K562 (cell line): Measurements from ENCODE around the gene CRCP. TPM values are rescaled to one million over a fixed set of nuclear protein-coding genes. Genes with fewer than 3 reads are reported as not detected.

Experiments used
- ARID1B ChIP-seq: fragments of 450-650 bp; IDR thresholded peaks from 2 replicates; pipeline ENCODE4 v1.6.1; 2016; ENCODE audit warnings: antibody characterized with exemption, mild to moderate bottlenecking, inconsistent platforms
- CSDE1 ChIP-seq, 2 experiments: fragments of 450-650 bp; IDR thresholded peaks; 2 replicates each; pipeline ENCODE4 v1.6.1; 2016; ENCODE audit warnings: mild to moderate bottlenecking in 1 of 2
- MBD2 ChIP-seq: sonication (generic); IDR thresholded peaks from 2 replicates; pipeline ENCODE4 v1.6.1; 2016; ENCODE audit warnings: low read depth, borderline replicate concordance
- MXI1 ChIP-seq: IDR thresholded peaks from 2 replicates; pipeline ENCODE4 v1.6.1; 2011; ENCODE audit warnings: low read depth, mild to moderate bottlenecking, improper control_type of control experiment, low read length
- MYBL2 ChIP-seq, 2 experiments: fragments of 450-650 bp in 1 of 2; sonication (generic) in 1 of 2; formaldehyde crosslinking in 1 of 2; IDR thresholded peaks; 2 replicates each; pipeline versions ENCODE4 v1.6.1 to v1.8.1; 2017 to 2022; ENCODE audit warnings: borderline replicate concordance in 1 of 2, inconsistent platforms in 1 of 2, low read depth in 1 of 2, mild to moderate bottlenecking in 1 of 2, missing genetic modification reagents in 1 of 2, moderate library complexity in 1 of 2
- PTBP1 ChIP-seq: fragments of 200-400 bp; formaldehyde crosslinking; IDR thresholded peaks from 2 replicates; pipeline ENCODE4 v1.6.1; 2017; ENCODE audit warnings: low read depth, low read length
- SMAD1 ChIP-seq: fragments of 150-350 bp; IDR thresholded peaks from 2 replicates; pipeline ENCODE4 v1.6.1; 2014; ENCODE audit warnings: low read length, low read depth; ENCODE audit not compliant: partially characterized antibody
- TCF3 ChIP-seq: sonication (generic); formaldehyde crosslinking; IDR thresholded peaks from 2 replicates; pipeline ENCODE4 v1.4.0; 2020; ENCODE audit warnings: mild to moderate bottlenecking, missing genetic modification reagents
- THRAP3 ChIP-seq: fragments of 450-650 bp; IDR thresholded peaks from 2 replicates; pipeline ENCODE4 v1.6.1; 2016; ENCODE audit warnings: mild to moderate bottlenecking, inconsistent platforms, borderline replicate concordance
- YY1 ChIP-seq, 3 experiments: IDR thresholded peaks; 2 replicates each; pipeline ENCODE4 v1.6.1; 2011; ENCODE audit warnings: low read length in 2 of 3, mild to moderate bottlenecking in 2 of 3, moderate library complexity in 2 of 3, borderline replicate concordance in 1 of 3, control low read depth in 1 of 3, low read depth in 1 of 3; ENCODE audit not compliant: insufficient read depth in 3 of 3, insufficient replicate concordance in 2 of 3, control insufficient read depth in 1 of 3, insufficient read length in 1 of 3; ENCODE audit errors: extremely low read depth in 1 of 3
- ZNF232 ChIP-seq: sonication (generic); formaldehyde crosslinking; IDR thresholded peaks from 2 replicates; pipeline ENCODE4 v1.8.0; 2022; ENCODE audit warnings: mild to moderate bottlenecking, missing genetic modification reagents
- ZNF384 ChIP-seq: IDR thresholded peaks from 2 replicates; pipeline ENCODE4 v1.6.1; 2012; ENCODE audit warnings: low read depth, low read length, improper control_type of control experiment
- ZNF444 ChIP-seq: fragments of 250-450 bp; sonication (Bioruptor Pico); IDR thresholded peaks from 2 replicates; pipeline ENCODE4 v1.4.0; 2020; ENCODE audit warnings: mild to moderate bottlenecking, moderate library complexity
- polyA plus RNA-seq, 8 experiments: library from polyadenylated mRNA; depleted of rRNA in 4 of 8; stranded (reverse) in 5 of 8; unstranded in 3 of 8; fragments of >200 nt; fragmentation: Nextera tagmentation in 2 of 8; fragmentation: Illumina TruSeq in 1 of 8; extraction: Ambion mirVana in 2 of 8; extraction: Trizol in 1 of 8; gene quantifications; 2 replicates each; pipeline versions ENCODE4 v1.2.1 to v1.2.3, GENCODE V29; 2011 to 2014; ENCODE audit warnings: inconsistent platforms in 1 of 8, missing spikeins in 1 of 8
- total RNA-seq, 7 experiments: library from RNA; depleted of rRNA in 6 of 7; stranded (reverse); fragments of >200 nt in 6 of 7; fragmentation: Illumina TruSeq in 2 of 7; extraction: Trizol in 2 of 7; gene quantifications; 2 replicates each; pipeline versions ENCODE4 v1.2.1 to v1.2.3, GENCODE V29; 2011 to 2021; ENCODE audit warnings: low replicate concordance in 1 of 7
- TF ChIP-seq, protein P1 (sequence below), 2 experiments: fragments of 450-650 bp; formaldehyde crosslinking in 1 of 2; IDR thresholded peaks; 2 replicates each; pipeline versions ENCODE4 v1.4.0 to v1.6.1; 2014 to 2020; ENCODE audit warnings: mild to moderate bottlenecking in 2 of 2, borderline replicate concordance in 1 of 2, low read depth in 1 of 2

Gene CRCP
- total and polyA plus RNA-seq, 9 of the 15 experiments (the other 6 are each of a cell fraction or from before 2014, with no cell fraction given): 22.1 to 58.3 (median 43.4) TPM

DNA sequence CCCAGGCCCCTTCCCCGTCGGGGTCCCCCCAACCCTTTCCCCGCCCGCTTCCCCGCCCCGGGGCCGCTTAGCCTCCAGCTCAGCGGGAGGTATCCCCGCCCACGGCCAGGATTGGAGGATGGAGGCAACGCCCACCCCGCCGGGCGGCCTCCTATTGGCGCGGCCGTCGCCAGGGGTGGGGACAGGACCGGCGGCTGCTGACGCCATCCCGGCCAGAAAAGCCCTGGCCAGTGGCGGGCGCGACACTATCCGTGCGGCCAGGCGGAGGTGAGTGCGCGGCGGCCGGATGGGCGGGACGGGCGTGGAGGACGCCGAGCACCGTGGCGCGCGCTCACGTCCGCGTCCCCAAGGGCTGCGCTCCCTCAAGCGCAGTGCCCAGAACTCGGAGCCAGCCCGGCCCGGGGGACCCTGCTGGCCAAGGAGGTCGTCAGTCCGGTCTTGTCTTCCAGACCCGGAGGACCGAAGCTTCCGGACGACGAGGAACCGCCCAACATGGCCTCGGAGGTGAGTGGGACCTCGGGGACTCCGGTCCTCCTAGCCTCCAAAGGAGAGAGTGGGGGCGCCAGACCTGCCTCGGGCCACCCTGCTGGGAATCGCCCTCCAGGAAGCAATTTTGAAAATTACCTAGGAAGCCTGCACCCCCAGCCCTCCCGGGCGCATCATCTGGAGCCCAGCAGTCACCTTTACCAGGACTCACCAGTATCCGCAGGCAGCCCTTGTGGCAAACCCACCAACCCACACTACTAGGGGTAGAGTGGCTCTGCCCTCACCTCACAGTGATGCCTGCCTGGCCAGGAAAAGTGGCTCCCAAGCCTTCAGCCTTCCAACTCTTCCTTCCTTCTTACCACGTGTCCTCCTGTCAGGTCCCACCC is 38.8 kb upstream of the CRCP start, which contains the start of gene ASL (continued):
- TF ChIP-seq, protein P1, sequence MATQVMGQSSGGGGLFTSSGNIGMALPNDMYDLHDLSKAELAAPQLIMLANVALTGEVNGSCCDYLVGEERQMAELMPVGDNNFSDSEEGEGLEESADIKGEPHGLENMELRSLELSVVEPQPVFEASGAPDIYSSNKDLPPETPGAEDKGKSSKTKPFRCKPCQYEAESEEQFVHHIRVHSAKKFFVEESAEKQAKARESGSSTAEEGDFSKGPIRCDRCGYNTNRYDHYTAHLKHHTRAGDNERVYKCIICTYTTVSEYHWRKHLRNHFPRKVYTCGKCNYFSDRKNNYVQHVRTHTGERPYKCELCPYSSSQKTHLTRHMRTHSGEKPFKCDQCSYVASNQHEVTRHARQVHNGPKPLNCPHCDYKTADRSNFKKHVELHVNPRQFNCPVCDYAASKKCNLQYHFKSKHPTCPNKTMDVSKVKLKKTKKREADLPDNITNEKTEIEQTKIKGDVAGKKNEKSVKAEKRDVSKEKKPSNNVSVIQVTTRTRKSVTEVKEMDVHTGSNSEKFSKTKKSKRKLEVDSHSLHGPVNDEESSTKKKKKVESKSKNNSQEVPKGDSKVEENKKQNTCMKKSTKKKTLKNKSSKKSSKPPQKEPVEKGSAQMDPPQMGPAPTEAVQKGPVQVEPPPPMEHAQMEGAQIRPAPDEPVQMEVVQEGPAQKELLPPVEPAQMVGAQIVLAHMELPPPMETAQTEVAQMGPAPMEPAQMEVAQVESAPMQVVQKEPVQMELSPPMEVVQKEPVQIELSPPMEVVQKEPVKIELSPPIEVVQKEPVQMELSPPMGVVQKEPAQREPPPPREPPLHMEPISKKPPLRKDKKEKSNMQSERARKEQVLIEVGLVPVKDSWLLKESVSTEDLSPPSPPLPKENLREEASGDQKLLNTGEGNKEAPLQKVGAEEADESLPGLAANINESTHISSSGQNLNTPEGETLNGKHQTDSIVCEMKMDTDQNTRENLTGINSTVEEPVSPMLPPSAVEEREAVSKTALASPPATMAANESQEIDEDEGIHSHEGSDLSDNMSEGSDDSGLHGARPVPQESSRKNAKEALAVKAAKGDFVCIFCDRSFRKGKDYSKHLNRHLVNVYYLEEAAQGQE (IDR thresholded peaks at IDR 0.05; ENCODE audit: borderline replicate concordance): no peak
- TF ChIP-seq, protein P1 (CRISPR knock-in tag; IDR thresholded peaks at IDR 0.05; ENCODE audit: low read depth): no peak
- peak; percentile 64 for TF ChIP-seq TCF3 (CRISPR knock-in tag)
- TF ChIP-seq CSDE1 (IDR thresholded peaks at IDR 0.05): no peak
- peak; percentile 75; the same call in 1 of the 2 replicates for TF ChIP-seq MBD2
- TF ChIP-seq MXI1: peak; percentile 91; the same call in 1 of the 2 replicates
- peak in 2 of 3 experiments; percentile 44 to 77 for TF ChIP-seq YY1 (IDR thresholded peaks at IDR 0.05; ENCODE audit: borderline replicate concordance in 1 of 3, control insufficient read depth in 1 of 3, extremely low read depth in 1 of 3, insufficient read depth in 3 of 3, insufficient read length in 1 of 3, insufficient replicate concordance in 2 of 3, low read depth in 1 of 3, low read length in 2 of 3)
- TF ChIP-seq PTBP1: no peak
- peak; percentile 5; the same call in 1 of the 2 replicates for TF ChIP-seq ARID1B
- no peak for TF ChIP-seq ZNF444 (CRISPR knock-in tag)
- peak; percentile 57 for TF ChIP-seq SMAD1
- no peak for TF ChIP-seq MYBL2 (IDR thresholded peaks at IDR 0.05; ENCODE audit: low read depth)
- no peak for TF ChIP-seq MYBL2 (CRISPR knock-in tag; IDR thresholded peaks at IDR 0.05; ENCODE audit: borderline replicate concordance)
- TF ChIP-seq ZNF384: no peak
- TF ChIP-seq THRAP3: no peak
- TF ChIP-seq ZNF232 (CRISPR knock-in tag): peak; percentile 84; the same call in 1 of the 2 replicates
